Breast epithelium (tissue), 4 donors: ENCODE data around the gene TUBB8. TPM values are rescaled to one million over a fixed set of nuclear protein-coding genes. Genes with fewer than 3 reads are reported as not detected.

Source experiments
- DNase-seq, 2 donors: peaks; one replicate each; pipeline ENCODE4 v3.0.0-alpha.2; 2019; ENCODE audit warnings: low spot score in 2 of 2
- H3K27ac ChIP-seq, 2 donors: fragments of 200-600 bp; sonication (generic) in 1 of 2; one replicate each; pipeline ENCODE4 v1.5.1; 2016 to 2019; ENCODE audit warnings: mild to moderate bottlenecking in 1 of 2
- H3K27me3 ChIP-seq, 2 donors: fragments of 200-600 bp; sonication (generic) in 1 of 2; one replicate each; pipeline versions ENCODE4 v1.5.1 to v1.6.0; 2017 to 2019; ENCODE audit warnings: control low read depth in 1 of 2, mild to moderate bottlenecking in 1 of 2
- H3K36me3 ChIP-seq: fragments of 200-600 bp; one replicate; pipeline ENCODE4 v1.5.1; 2019
- H3K4me1 ChIP-seq, 2 donors: fragments of 200-600 bp; sonication (generic); one replicate each; pipeline ENCODE4 v1.5.1; 2016 to 2019; ENCODE audit warnings: control low read depth in 1 of 2
- H3K4me3 ChIP-seq, 3 donors: fragments of 200-600 bp; sonication (generic); 1 replicate in 2 of 3; 2 replicates in 1 of 3; pipeline ENCODE4 v1.5.1; 2016 to 2019; ENCODE audit warnings: mild to moderate bottlenecking in 3 of 3, moderate library complexity in 2 of 3
- H3K9me3 ChIP-seq, 2 donors: fragments of 200-600 bp; sonication (generic) in 1 of 2; one replicate each; pipeline ENCODE4 v1.5.1; 2016 to 2019; ENCODE audit warnings: control low read depth in 1 of 2
- CTCF ChIP-seq, 3 donors: fragments of 450-650 bp; IDR thresholded peaks; one replicate each; pipeline ENCODE4 v1.5.1; 2016 to 2017; ENCODE audit warnings: antibody characterized with exemption in 3 of 3, mild to moderate bottlenecking in 3 of 3, moderate library complexity in 3 of 3
- POLR2A ChIP-seq: fragments of 450-650 bp; IDR thresholded peaks from one replicate; pipeline ENCODE4 v1.6.1; 2016; ENCODE audit warnings: antibody characterized with exemption, mild to moderate bottlenecking, moderate library complexity
- POLR2AphosphoS5 ChIP-seq, 3 donors: sonication (generic); formaldehyde crosslinking; IDR thresholded peaks; one replicate each; pipeline ENCODE4 v1.6.1; 2017; ENCODE audit warnings: antibody characterized with exemption in 3 of 3
- intact Hi-C: fragments of 100-400 bp; cut with DNase I; formaldehyde crosslinking; loops from one replicate; pipeline ENCODE4 v1.15.1; 2023; ENCODE audit warnings: low total_unique reads
- total RNA-seq, 3 donors: library from RNA; depleted of rRNA; stranded (reverse); fragments of >200 nt; gene quantifications; one replicate each; pipeline ENCODE4 v1.1.0, GENCODE V29; 2016

Gene TUBB8
- total RNA-seq, 3 donors from 2014 or later = 0.59 TPM; not detected in 2

- Histone ChIP-seq H3K4me3 (no peak overlapping the region), H3K4me1 (peaks cover 0 to 6% of the 10 kb centered on the region in 2 donors), H3K27ac (peak overlapping the region; percentile 23 to 45), H3K36me3 (no peaks in the 10 kb centered on the region), H3K27me3 (no peaks in the 10 kb centered on the region), H3K9me3 (peaks cover 13 to 25% of the 10 kb centered on the region in 2 donors)
- DNase-seq = no peak
- intact Hi-C loops = no loop called here
- TF ChIP-seq POLR2A (no peak), POLR2AphosphoS5 (IDR thresholded peaks at IDR 0.05) (no peak), CTCF (IDR thresholded peaks at IDR 0.05) (no peak)
Observed at GRCh38 chr10:92153-92552, 43.1 kb upstream of the TUBB8 start.

DNA sequence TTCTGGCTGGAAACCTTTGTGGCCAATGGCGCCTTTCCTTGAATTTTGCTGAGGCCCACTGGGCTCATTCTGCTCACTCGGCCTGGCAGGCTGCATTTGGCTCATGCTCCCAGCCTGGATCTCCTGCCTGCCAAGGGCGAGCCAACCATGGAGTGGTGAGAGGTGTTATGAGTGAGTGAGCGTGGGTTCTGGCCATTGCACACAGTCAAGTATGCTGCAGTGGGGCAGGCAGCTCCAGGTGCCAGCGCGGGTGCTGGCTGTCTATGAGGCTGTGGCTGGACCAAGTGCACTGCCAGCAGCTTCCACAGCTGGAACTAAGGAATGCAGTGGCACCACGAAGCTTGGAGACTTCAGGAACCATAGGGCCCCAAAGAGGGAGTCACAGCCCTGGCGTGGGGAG is 42.2 kb upstream of the TUBB8 start:
- Histone ChIP-seq H3K27me3 (no peaks in the 10 kb centered on the region), H3K9me3 (peaks cover 5 to 21% of the 10 kb centered on the region in 2 donors), H3K4me3 (no peak overlapping the region), H3K4me1 (peaks cover 0 to 6% of the 10 kb centered on the region in 2 donors), H3K36me3 (no peaks in the 10 kb centered on the region), H3K27ac (no peak overlapping the region)
- DNase-seq = no peak
- no peak for TF ChIP-seq POLR2AphosphoS5 (IDR thresholded peaks at IDR 0.05)
- intact Hi-C loops = no loop called here

DNA sequence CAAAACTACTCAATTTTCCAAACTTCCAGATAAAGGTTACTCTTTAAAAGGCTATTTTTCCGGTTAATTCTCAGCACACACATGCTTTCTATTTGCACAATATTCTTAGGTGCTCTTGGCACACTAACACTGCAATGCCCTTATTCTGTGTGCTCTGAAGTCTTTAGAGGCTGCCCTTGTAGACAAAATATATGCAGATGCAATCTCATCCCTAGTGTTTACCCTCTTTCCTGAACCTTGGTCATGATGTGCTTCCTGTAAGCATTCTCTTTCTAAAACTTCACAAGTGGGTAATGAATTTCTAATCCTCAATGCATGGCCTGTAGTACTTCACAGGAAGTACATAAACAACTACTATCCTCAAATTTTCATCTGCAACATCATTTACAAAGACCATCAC is 41.1 kb upstream of the TUBB8 start:
- Histone ChIP-seq H3K4me3 (no peak overlapping the region), H3K27ac (no peak overlapping the region), H3K36me3 (no peaks in the 10 kb centered on the region), H3K4me1 (peaks cover 0 to 6% of the 10 kb centered on the region in 2 donors), H3K27me3 (no peaks in the 10 kb centered on the region), H3K9me3 (peaks cover 0 to 9% of the 10 kb centered on the region in 2 donors)
- intact Hi-C loops = no loop called here
- DNase-seq = no peak
- no peak for TF ChIP-seq POLR2A
- TF ChIP-seq POLR2AphosphoS5 (IDR thresholded peaks at IDR 0.05) = no peak
- TF ChIP-seq CTCF (IDR thresholded peaks at IDR 0.05) = no peak

- TF ChIP-seq CTCF (IDR thresholded peaks at IDR 0.05) (no peak), POLR2A (no peak), POLR2AphosphoS5 (IDR thresholded peaks at IDR 0.05) (no peak)
- Histone ChIP-seq H3K36me3 (no peaks in the 10 kb centered on the region), H3K4me3 (no peak overlapping the region), H3K9me3 (peaks cover 0 to under 1% of the 10 kb centered on the region in 2 donors), H3K27me3 (no peaks in the 10 kb centered on the region), H3K27ac (no peak overlapping the region), H3K4me1 (peaks cover 0 to 6% of the 10 kb centered on the region in 2 donors)
- intact Hi-C loops = no loop called here
- no peak for DNase-seq
Observed at GRCh38 chr10:89248-89647, 40.2 kb upstream of the TUBB8 start.

DNA sequence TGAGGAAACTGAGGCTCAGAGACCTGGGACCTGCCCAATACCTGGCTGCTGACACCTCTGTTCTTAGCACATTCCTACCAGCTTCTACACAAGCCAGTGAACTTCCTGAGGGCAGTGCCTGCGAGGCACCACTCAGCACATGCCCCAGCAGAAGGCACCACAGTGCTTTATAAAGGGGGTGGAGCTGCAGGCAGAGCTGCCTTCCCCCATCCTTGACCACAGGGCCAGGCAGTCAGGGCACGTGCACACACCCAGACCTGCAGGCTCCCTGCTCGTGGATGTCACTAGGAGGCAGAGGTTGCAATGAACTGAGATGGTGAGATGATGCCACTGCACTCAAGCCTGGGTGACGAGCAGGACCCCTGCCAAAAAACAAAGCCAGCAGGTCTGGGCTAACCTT is 39.2 kb upstream of the TUBB8 start:
- Histone ChIP-seq H3K4me3 (no peak overlapping the region), H3K4me1 (peaks cover 0 to 6% of the 10 kb centered on the region in 2 donors), H3K9me3 (no peaks in the 10 kb centered on the region), H3K27ac (no peak overlapping the region), H3K36me3 (no peaks in the 10 kb centered on the region), H3K27me3 (no peaks in the 10 kb centered on the region)
- no peak for DNase-seq
- intact Hi-C loops = no loop called here
- TF ChIP-seq POLR2A (no peak), CTCF (IDR thresholded peaks at IDR 0.05) (no peak), POLR2AphosphoS5 (IDR thresholded peaks at IDR 0.05) (no peak)
